ENCODE data around the gene ZBTB38.
A peak's percentile ranks its signal among the peaks of the same experiment; 100 is the strongest.

Gene ZBTB38

DNA sequence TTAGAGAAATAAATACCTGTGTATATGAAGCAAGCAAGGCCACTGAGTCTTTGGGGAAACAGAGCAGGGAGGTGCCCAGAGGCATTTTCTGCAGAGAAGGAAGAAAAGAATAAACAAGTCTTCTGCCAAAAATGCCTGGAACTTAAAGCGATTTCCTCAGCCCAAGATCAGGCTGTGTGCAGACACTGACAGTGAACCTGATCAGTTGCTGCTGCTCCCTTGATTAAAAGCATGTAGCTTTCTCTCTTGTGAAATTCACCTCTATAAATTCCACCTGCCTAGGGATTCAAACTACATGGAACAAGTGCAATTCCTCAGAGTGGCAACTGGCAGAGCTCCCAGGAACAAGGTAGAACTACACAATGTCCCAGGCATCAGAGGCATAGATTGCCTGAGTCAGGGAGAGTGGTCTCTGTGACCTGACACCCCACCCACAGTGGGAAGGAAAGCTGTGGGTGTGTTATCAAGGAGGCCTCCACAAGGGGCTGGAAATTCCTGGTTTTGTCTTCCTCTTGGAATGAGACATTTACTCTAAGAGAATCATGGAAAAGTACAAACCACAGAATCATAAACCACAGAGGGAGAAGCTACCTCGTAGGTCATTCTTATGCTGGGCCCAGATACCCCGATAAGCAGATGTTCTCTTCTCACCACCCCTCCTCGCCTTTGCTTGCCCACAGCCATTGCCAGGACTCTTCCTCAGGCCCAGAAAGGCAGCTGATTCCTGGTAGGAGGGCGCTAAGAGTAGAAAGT, 1.8 kb upstream of the ZBTB38 start:
- DNase-seq (ENCODE audit: low read depth in 2 of 2), result peak; percentile 85 to 87

DNA sequence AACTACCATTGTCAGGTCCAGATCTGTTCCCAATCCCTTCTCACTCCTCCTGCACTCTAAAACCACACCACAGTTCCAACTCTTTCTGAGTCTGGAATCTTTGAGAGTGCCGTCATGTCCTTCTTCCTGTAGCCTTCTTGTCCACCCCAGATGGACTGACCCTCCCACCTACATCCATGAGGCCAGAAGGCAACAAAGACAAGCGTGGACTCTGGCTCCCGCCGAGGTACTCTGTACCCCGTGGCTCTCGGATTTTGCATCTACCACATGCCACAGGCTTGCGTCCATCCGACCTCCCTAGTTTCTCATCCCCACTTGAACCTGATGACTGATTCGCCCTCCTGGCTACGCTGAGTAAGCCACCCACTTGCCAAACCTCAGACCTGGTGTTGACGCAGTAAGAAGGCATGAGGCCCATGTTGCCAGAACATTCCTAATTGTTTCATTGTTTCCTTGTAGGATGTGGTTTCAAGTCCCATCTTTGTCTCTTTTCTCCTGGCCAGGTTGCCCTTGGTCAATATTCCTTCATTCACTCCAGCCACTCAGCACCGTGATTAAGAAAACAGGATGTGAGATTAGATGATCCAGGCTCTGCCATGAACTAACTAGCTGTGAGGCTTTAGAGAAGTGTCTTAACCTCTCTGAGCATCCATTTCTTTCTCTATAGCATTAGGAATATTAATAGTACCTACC, 1.1 kb upstream of the ZBTB38 start:
- peak; percentile 97 to 98 for DNase-seq (ENCODE audit: low read depth in 2 of 2)

DNA sequence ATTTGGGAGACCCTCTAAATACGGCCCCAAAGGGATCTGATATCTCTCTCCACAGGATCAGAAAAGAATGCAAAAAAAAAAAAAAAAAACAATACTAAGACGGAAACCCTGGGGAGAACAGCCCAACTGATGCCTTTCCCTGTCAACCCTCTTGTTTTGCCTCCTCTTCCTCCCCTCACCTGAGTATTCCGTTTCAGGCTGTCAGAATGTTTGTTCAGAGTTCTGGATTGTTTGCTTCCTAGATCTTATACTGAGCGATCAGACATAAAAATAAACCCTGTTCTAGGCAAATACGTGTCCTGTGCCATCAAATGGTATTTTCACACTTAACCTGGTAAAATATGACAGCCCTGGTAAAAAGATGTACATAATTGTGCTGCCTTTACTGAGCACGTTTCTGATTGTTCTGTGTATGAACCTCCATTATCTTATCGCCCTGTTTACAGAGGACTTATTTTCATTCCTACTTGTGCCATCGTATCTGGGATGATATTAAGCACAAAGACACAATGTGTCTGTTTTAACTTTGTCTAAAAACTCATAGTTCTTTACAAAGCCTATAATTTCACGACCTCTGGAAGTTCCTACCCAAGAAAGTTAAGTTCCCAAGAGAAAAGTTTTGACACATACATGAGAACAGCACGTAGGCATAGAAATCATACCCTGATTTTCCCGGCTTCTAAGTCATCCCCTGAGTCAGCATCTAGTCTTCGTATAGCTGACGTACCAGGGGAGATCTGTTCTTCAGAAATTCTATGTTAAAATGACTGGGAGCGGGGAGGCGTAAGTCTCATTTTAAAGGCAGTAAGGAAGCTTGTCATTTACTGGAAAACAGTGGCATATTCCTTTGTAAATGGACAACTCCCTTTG, 856 bp downstream of the ZBTB38 start:
- DNase-seq (ENCODE audit: low read depth in 2 of 2), result no peak

DNA sequence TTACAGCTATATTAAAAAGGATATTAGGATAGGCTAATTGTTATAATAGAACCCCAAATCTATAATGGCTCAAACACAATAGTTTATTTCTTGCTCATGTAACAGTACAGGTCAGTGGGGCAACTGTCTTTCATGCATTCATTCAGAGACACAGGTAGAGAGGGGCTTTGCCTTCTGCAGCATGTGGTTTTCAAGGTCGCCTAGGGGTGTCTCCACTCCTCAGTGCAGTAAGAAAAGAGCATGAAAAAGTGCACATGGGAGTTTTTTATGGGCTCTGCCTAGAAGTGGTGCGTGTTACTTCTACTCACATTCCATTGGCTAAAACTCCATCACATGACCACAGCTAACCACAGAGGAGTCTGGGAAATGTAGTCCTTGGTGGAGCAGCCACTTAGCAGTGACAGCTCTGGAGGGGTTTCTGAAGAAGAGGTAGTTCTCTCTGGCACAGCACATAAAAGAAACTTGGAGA, 1.8 kb downstream of the ZBTB38 start:
- DNase-seq (ENCODE audit: low read depth in 2 of 2), result peak; percentile 66 to 74

DNA sequence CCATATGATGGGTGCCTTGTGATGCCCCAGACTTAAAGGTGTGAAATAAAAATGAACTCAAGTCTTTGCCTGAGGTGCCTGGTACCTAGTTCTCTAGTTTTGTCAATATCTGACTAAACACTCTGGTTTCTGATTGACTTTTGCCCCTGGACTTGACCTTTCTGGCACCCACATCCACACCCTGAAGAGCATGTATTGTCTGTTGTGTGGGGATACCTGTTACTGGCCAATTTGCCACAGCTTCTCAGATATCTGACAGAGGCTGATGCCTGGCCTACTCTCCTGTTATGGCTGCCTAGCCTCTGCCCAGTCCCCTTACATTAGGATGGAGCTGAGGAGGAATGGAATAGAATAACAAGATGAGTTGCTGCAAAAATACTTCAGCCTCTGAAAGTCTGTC, 3.6 kb downstream of the ZBTB38 start:
- DNase-seq (ENCODE audit: low read depth in 2 of 2), result no peak

GRCh38 chr3:141372656-141373055, 4.4 kb downstream of the ZBTB38 start:
- DNase-seq (ENCODE audit: low read depth in 2 of 2), result no peak

GRCh38 chr3:141373232-141373631, 4.9 kb downstream of the ZBTB38 start:
- no peak for DNase-seq (ENCODE audit: low read depth in 2 of 2)

- no peak for DNase-seq (ENCODE audit: low read depth in 2 of 2)
These were observed 5.6 kb downstream of the ZBTB38 start for GRCh38 chr3:141373768-141374526.

DNA sequence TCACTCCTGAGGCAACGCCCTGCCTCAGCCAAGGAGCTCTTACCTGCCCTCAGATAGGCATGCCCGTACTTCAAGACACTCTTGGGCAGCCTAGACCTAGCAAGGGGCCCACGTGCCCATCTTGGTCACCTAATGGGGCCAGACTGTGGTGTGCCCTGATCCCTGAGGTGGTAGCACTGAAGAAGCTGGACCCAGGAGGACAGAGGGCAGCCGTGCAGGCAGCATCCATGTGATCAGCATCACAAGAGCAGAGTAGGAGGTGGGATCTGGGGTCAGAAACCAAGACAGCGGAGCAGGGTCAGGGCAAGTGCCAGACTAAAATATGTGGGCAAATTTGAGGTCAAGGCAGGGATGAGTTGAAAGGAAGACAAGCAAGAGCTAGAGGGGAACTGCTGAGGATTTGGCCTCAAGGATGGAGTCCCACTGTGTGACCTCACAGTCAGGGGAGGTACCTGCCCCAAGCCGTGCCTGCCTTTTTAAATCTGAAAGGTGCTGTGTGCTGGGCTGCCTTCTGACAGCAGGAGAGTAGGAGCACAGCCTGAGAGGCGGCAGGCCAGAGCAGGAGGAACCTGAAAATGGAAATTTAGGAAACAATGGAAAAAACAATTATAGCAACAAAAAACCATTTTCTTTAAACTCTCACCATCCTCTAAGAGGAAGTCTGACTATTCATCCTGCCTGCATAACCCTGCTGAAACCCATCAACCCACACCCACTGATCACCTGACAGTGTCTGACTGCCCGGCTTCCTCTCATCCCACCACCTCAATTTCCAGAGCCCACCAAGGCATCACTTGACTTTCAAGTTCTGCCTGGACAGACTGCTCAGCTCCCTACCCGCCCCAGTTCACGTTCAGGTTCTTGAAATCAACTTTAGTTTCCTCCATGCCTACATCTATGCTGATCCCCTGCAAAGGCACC, 7.3 kb downstream of the ZBTB38 start:
- DNase-seq (ENCODE audit: low read depth in 2 of 2), result no peak

DNA sequence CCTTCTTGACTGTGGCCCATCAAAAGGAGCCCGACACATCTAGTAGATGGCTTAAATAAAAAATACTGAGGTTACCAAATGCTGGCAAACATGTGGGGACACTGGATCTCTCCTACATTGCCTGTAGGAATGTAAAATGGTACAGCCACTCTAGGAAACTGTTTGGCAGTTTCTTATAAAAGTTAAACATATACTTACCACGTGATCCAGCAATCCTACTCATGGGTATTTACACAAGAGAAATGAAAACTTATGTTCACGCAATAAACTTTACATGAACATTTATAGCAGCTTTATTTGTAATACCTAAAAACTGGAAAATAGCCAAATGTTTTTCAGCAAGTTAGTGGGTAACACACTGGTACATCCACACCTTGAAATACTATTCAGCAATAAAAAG, 9.1 kb downstream of the ZBTB38 start:
- DNase-seq (ENCODE audit: low read depth in 2 of 2), result no peak

- no peak for DNase-seq (ENCODE audit: low read depth in 2 of 2)
These were observed 10.3 kb downstream of the ZBTB38 start for GRCh38 chr3:141378556-141378955.

DNA sequence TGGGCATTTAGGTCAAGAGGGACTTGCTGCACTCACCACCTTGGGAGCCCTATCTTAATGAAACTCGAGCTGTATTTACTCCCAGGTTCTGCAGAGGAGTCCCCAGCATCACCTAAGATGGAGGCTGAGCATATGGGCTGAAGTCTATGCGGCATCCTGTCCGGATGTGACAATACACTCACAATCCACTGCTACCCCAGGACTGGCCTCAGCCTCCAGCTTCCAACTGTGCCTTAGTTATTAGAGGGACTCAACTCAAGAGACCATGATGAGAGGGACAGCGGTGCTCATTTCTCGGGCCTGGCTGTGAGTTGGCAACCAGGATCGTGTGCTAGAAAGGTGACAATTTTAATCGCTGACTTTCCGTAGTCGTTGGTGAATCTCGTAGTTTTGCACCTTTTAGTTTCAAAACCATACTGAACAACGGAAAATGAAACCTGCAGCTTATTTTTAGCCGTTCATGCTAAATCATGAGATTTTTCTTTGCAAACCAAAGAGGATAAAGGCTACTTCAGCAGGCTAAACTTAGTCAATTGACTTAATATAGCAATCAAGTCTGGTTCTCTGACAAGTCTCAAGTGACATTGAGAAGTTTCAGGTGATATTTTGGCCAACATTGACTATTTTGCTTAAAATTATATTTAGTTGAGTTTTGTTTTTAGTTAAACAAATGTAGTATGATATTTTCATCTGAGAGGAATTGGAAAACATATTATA, 11.1 kb downstream of the ZBTB38 start:
- no peak for DNase-seq (ENCODE audit: low read depth in 2 of 2)

DNA sequence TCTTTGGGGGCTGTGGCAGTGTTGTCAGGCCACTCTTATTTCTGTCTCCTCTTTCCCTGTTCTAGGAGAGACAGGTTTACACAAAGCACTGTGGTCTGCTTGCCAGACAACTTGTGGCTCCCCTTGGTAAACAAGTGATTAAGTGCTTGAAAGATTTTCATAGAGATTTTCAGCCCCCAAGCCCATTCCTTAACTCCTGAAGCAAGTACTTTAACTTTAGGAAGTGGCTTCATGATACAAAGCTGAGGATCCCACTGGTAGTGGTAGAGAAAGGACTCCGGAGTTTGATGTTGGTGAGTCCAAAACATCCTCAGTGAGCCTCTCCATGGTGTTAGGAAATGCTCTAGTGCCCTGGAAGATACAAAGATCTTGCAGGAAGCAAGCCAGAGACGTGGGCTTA, 12.0 kb downstream of the ZBTB38 start:
- no peak for DNase-seq (ENCODE audit: low read depth in 2 of 2)

GRCh38 chr3:141380987-141381386, 12.7 kb downstream of the ZBTB38 start:
- no peak for DNase-seq (ENCODE audit: low read depth in 2 of 2)

DNA sequence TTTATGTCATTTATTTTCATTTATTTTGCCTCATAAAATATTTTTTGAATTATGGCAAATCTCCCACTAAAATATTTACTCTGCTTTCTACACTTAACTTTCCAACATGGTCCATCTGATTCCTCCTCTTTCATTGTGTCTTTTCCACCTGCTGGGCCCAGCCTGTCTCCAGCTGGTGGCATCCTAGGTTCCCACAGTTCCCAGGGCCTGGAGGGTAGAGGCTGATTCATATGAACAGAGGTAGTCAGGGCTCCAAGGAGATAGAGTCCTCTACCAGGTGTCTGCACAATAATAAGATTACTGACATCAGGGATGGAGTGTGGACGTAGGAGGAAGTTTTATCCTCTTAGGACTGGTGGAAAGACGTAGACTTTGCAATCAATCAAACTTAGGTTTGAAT, 14.3 kb downstream of the ZBTB38 start:
- DNase-seq (ENCODE audit: low read depth in 2 of 2), result no peak

GRCh38 chr3:141383555-141384129, 15.3 kb downstream of the ZBTB38 start:
- no peak for DNase-seq (ENCODE audit: low read depth in 2 of 2)

GRCh38 chr3:141384157-141384556, 15.9 kb downstream of the ZBTB38 start:
- DNase-seq (ENCODE audit: low read depth in 2 of 2), result no peak

GRCh38 chr3:141384575-141384974, 16.3 kb downstream of the ZBTB38 start:
- no peak for DNase-seq (ENCODE audit: low read depth in 2 of 2)

DNA sequence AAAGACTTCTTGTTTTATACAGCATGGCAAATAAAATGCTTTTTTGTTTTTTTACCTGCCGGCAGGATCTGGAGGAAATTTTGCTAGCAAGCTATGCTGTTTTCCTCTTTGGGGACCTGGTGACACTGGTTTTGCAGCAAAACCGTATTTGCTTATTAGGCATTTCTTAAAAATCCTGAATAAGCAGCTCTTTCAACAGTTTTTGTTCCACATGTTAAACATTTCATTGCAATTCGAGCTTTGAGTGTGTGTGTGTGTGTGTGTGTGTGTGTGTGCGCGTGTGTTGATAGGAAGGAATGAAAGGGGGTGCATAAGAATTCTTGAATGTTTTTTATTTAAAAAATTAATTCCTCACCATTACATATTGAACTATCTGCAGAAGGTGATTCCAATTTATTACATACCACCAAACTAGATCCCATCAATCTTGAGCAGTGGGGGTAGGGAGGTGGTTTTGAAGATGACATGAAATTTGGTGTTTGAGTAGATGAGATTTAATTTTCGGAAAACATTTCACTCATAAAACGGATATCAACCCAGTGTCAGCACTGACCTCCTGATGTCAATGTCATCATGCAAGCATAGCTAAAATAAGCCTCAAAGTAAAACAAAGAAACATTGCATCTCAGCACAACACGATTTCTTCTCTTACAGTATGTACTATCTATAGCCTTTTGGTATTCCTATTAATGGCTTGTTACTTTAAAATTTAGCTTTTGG, 17.3 kb downstream of the ZBTB38 start:
- DNase-seq (ENCODE audit: low read depth in 2 of 2), result peak in 1 of 2 experiments; percentile 56

Measured in fibroblast of skin of left biceps (primary cell).